ENCODE measurements around the gene OR5AS1. TPM values are rescaled to one million over a fixed set of nuclear protein-coding genes. Genes with fewer than 3 reads are reported as not detected.

OR5AS1 gene
- total RNA-seq, result not detected in 2 replicates

DNA sequence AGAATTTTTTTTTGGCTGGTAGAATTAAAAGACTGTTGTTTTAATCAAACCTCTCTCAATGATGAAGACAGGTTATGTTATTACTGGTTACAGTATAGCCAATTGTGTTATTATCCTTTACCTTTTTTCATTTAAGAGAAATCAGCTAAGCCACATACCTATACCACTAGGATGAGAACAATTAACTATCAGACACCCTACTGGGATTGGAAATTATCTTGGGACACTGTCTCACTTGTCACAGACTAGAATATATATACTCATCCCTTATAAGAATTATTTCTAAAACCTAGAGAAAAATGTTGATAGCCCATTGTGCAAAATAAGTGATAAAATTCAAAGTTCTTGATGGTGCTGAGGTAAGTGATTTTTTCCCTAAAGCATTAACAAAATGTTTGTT lies at the start of gene OR5AS1:
TSS of gene OR5AS1 (plus strand) at position 301 of the 400 bp plus-strand sequence. CDS start 2,765 bp downstream, outside the sequence.

GRCh38 chr11:55994525-55994924 lies 32.9 kb upstream of the OR5AS1 start, which contains the start of gene OR5F1:
TSS of gene OR5F1 (minus strand) at chr11:55994625. CDS start at chr11:55994625, 0 bp downstream.

Other genes starting within 250 kb of the OR5AS1 start
- gene OR5D14, start 232.1 kb upstream of the OR5AS1 start, total RNA-seq, result not detected in 2 replicates
- gene OR5L1, start 216.3 kb upstream of the OR5AS1 start, total RNA-seq, result not detected in 2 replicates
- gene OR5D18, start 208.0 kb upstream of the OR5AS1 start, total RNA-seq, result not detected in 2 replicates
- gene OR5L2, start 200.4 kb upstream of the OR5AS1 start, total RNA-seq, result not detected in 2 replicates
- not detected in 2 replicates for gene OR5D16, start 188.9 kb upstream of the OR5AS1 start, total RNA-seq
- not detected in 2 replicates for gene TRIM51, start 144.4 kb upstream of the OR5AS1 start, total RNA-seq
- not detected in 2 replicates for gene OR5W2, start 113.1 kb upstream of the OR5AS1 start, total RNA-seq
- gene OR5I1, start 91.3 kb upstream of the OR5AS1 start, total RNA-seq, result not detected in 2 replicates
- gene OR10AG1, start 57.7 kb upstream of the OR5AS1 start, total RNA-seq, result not detected in 2 replicates
- gene OR5F1, start 33.0 kb upstream of the OR5AS1 start, total RNA-seq, result not detected in 2 replicates
- gene OR8I2, start 65.7 kb downstream of the OR5AS1 start, total RNA-seq, result not detected in 2 replicates
- gene OR8H2, start 76.0 kb downstream of the OR5AS1 start, total RNA-seq, result not detected in 2 replicates
- gene OR8H3, start 94.7 kb downstream of the OR5AS1 start, total RNA-seq, result not detected in 2 replicates
- gene OR8J3, start 112.5 kb downstream of the OR5AS1 start, total RNA-seq, result not detected in 2 replicates
- gene OR8K5, start 132.7 kb downstream of the OR5AS1 start, total RNA-seq, result not detected in 2 replicates
- gene OR5J2, start 149.0 kb downstream of the OR5AS1 start, total RNA-seq, result not detected in 2 replicates
- gene OR5T2, start 206.6 kb downstream of the OR5AS1 start, total RNA-seq, result not detected in 2 replicates
- gene OR5T3, start 224.6 kb downstream of the OR5AS1 start, total RNA-seq, result not detected in 2 replicates
- not detected in 2 replicates for gene OR5T1, start 246.5 kb downstream of the OR5AS1 start, total RNA-seq